Measurements from ENCODE around the gene USH2A.

- TF ChIP-seq SP1 (IDR thresholded peaks at IDR 0.05) (no peak), SUZ12 (IDR thresholded peaks at IDR 0.05) (no peak), HDGF (IDR thresholded peaks at IDR 0.05; ENCODE audit: borderline replicate concordance) (no peak), BHLHE40 (IDR thresholded peaks at IDR 0.05; ENCODE audit: borderline replicate concordance) (no peak), FOXA1 (IDR thresholded peaks at IDR 0.05) (no peak), PKNOX1 (IDR thresholded peaks at IDR 0.05) (no peak), ARNT (IDR thresholded peaks at IDR 0.05) (no peak), L3MBTL2 (conservative IDR thresholded peaks at IDR 0.05) (no peak), LEF1 (IDR thresholded peaks at IDR 0.05; ENCODE audit: borderline replicate concordance) (no peak)
Observed at GRCh38 chr1:215637041-215637573, 786.1 kb downstream of the USH2A start.

Data from HEK293T (cell line).